HG02759 (cell line): ENCODE data around the gene PRRC2B.
"Not testable (repeated sequence)": the region's sequence is repeated elsewhere in the genome, so short reads cannot be mapped to it uniquely, and the experiment has no call there.

Source experiments
- ATAC-seq: cut with Tn5 transposase; IDR thresholded peaks from one replicate; pipeline ENCODE4 v1.9.1; 2021; ENCODE audit warnings: mild to moderate bottlenecking, moderate library complexity; ENCODE audit not compliant: unreplicated experiment

Gene PRRC2B

DNA sequence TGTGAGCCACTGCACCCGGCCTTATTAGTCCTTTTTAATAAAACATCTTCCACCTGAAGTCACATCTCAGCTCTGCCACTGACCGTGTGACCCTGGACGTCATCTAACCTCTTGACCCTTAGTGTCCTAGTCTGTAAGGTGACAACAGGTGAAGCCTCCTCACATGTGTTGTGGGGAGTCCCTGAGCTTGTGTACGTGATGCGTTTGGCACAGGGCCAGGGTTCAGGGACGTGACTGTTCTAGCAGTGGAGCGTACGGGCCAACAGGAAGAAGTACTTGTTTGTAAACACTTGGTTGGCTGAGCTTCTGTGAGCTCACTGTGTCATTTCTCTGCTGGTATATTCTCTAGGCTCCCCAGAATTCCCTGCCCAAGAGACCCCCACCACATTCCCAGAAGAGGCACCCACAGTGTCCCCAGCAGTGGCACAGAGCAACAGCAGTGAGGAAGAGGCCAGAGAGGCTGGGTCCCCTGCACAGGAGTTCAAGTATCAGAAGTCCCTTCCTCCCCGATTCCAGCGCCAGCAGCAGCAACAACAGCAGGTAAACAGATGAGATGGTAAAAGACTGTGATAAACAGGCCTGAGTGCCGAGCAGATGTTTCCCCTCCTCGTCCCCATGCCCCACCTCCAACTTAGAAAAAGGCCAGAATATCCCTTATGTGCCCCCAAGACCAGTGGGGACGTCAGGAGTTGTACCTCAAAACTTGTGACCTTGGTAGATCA lies 73.5 kb downstream of the PRRC2B start:
- ATAC-seq: no peak

DNA sequence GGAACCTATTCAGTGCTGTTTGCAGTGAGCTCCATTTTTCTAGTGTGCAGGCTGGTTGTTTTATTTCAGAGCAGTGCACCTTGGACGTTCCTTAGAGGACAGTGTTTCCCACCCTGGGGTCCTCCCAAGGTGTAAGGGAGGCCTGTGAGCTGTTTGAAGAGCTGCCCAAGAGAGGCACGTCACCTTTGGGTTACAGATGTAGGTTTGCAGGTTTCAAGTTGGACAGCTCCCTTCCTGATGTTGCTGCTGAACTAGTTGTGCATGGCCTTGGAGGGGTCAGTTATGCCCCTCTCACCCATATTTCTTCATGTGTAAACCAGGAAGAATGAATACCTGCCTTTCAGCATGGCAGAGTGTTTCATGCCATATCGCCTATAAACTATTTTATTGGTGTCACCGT lies 74.1 kb downstream of the PRRC2B start:
- no peak for ATAC-seq

DNA sequence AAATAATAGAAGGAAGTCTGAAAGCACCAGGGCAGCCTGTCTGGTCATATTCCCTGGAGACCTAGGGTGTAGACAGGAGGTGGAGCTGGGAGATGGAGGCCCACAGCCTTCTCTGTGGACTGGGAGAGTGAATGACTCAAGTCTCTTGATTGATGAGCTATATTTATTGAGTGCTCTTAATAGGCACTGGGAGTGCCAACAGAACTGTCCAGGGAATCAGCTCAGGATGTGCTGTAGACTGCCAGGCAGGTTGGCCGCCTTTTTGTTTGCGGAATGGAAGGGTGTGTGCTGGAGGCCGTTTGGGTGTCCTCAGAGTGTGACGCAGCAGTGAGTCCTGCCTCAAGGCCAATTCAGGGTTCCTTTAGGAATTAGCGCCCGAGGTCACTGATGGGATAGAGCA lies 75.5 kb downstream of the PRRC2B start:
- ATAC-seq: no peak

DNA sequence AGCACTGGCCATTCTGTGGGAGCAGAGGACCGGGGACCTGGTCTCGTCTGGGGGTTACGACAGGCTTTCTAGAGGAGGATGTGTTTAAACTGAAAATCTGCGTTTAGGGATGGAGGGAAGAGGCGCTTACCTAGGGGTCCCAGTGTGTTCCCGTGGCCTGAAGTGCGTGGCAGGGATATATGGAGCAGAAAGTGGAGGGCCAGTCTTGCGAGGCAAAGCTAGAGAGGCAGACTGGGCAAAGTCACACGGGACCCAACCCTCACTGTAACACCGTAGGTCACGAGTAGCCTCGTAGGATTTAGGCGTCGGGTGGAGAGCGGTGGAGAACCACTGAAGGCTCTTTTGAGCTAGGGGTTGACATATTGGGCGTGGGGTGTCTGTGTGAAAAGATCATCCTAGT lies 76.1 kb downstream of the PRRC2B start:
- ATAC-seq: no peak

DNA sequence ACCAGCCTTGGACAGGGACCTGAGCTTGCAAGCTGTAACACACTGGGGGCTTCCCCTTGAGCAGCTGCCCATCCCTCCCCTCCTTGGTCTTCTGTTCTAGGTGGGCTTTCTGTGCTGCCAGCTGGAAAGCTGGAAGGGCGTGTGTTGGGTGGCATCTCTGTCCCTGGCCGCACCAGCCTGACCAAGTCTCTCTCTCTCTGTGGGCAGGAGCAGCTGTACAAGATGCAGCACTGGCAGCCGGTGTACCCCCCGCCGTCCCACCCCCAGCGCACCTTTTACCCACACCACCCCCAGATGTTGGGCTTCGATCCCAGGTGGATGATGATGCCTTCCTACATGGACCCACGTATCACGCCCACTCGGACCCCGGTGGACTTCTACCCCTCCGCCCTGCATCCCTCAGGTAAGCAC lies 76.7 kb downstream of the PRRC2B start:
- no peak for ATAC-seq

DNA sequence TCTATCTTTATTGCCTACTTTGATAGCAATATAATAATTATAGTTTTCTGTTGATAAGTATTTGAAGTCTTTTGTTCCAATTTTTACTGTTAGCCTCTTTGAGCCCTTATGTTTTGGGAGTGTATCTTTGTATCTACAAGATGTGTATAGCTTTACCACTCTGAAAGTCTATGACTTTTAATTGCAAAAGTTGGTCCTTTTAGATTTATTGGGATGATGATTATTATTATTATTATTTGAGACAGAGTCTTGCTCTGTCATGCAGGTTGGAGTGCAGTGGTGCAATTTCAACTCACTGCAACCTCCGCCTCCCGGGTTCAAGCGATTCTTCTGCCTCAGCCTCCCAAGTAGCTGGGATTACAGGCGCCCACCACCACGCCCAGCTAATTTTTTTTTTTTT lies 78.2 kb downstream of the PRRC2B start:
- ATAC-seq: not testable (repeated sequence)

DNA sequence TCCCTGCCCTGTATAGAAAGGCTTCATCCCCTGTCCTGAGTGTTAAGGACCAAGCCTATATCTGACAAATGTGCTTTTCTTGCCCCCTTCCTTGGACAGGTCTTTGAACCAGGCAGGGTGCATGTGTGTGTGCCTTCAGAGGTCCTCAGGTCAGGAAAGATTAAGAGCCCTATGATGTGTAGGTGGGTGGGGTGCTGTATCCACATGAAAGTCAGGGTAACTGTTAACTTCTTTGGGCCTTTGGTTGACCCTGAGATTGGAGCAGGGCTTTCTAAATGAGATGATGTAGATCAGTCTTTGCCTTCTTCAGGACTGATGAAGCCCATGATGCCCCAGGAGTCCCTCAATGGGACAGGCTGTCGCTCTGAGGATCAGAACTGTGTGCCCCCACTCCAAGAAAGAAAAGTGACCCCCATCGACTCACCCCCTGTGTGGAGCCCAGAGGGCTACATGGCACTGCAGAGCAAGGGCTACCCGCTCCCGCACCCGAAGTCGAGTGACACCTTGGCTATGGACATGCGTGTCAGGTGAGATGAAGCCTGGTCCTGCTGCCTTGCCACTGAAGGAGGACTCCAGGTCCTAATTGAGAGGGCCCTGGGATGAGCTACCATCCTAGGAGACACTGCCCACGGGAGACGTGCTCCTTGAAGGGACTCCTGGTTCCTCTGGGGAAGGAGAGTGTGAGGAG lies 79.5 kb downstream of the PRRC2B start:
- no peak for ATAC-seq

DNA sequence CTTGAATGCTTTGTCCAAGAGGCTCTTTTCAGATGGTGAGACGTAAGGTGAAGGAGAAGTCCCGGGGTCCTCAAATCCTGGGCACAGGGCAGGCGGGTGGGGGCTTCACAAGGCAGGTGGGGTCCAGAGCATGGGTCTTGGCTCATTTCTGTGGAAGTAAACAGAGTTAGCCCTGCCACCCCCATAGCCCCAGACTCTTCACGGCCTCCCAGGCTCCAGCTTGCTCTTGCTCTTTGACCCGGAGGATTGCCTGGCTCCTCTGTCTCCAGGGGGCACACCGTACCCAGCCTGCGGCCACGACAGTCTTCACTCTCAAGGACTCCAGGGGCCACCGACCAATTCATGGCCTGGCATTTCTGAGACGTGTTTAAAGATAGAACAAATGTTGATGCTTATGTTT lies 80.0 kb downstream of the PRRC2B start:
- ATAC-seq: no peak

DNA sequence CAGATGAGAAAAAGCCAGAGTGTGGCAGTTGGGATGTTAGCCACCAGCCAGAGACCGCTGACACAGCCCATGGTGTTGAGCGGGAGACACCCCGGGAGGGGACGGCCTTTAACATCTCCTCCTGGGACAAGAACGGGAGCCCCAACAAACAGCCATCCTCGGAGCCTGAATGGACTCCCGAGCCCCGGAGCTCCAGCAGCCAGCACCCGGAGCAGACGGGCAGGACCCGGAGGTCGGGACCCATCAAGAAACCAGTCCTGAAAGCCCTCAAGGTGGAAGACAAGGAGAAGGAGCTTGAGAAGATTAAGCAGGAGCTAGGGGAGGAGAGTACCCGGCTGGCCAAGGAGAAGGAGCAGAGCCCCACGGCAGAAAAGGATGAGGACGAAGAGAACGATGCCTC lies 80.8 kb downstream of the PRRC2B start:
- no peak for ATAC-seq

DNA sequence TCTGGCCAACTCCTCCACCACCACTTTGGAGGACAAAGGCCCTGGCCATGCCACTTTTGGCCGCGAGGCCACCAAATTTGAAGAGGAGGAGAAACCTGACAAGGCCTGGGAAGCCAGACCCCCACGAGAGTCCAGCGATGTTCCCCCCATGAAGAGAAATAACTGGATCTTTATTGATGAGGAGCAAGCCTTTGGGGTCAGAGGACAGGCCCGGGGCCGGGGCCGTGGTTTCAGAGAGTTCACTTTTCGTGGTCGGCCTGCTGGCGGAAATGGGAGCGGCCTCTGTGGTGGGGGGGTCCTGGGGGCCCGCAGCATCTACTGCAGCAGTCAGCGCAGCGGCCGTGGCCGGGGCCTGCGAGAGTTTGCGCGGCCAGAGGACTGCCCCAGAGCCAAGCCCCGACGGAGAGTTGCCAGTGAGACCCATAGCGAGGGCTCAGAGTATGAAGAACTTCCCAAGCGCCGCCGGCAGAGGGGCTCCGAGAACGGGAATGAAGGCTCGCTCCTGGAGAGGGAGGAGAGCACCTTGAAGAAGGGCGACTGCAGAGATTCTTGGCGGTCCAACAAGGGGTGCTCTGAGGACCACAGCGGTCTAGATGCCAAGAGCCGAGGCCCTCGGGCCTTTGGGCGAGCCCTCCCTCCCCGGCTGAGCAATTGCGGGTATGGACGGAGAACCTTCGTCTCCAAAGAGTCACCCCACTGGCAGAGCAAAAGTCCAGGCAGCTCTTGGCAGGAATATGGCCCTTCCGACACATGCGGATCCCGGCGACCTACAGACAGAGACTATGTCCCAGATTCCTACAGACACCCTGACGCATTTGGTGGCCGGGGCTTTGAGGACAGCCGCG lies 81.4 kb downstream of the PRRC2B start:
- ATAC-seq: no peak

DNA sequence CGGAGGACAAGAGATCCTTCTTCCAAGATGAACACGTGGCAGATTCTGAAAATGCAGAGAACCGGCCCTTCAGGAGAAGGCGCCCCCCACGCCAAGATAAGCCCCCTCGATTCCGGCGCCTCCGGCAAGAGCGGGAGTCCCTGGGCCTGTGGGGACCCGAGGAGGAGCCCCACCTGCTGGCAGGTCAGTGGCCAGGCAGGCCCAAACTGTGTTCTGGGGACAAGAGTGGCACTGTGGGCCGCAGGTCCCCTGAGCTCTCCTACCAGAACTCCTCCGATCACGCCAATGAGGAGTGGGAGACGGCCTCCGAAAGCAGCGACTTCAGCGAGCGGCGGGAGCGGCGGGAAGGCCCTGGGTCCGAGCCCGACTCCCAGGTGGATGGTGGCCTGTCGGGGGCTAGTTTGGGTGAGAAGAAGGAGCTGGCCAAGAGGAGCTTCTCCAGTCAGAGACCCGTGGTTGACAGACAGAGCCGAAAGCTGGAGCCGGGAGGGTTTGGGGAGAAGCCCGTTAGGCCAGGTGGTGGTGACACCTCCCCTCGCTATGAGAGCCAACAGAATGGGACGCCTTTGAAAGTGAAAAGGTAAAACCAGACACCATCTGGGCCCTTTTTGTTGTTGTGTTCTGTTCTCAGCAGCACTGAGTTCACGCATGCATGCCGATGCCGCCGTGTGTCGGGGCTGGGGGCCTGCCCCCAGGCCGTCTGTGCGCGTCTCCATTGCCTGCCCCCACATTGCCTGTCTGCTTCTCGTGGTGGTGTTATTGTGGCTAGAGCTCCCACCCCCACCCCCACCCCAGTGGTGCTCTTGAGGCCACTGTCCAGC lies 82.3 kb downstream of the PRRC2B start:
- ATAC-seq: no peak

DNA sequence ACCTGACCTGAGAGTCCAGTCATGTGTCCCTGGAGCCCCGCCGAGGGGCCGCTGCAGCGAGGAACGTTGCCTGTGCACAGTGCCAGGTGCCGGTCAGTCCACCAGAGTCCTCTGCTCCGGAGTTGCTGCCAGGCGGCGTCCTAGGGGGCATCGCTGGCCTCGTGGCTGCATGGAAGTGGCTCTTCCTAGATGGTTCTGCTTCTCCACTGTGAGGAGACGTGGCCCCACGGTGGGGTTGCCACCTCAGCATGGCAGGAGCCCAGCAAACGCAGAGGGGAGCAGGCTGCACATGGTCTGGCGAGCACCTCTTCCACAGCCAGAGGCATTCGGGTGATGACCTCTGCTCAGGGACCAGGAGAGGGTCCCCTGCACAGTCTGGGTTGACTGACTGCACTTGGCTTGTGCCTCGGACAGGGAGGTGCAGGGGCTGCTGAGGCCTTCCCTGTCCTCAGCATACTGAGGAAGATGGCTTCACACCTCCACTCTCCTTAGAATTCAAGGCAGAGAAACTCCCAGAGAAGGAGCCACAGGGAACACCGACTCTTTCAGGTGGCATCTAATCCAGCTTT lies 83.0 kb downstream of the PRRC2B start:
- ATAC-seq: no peak

DNA sequence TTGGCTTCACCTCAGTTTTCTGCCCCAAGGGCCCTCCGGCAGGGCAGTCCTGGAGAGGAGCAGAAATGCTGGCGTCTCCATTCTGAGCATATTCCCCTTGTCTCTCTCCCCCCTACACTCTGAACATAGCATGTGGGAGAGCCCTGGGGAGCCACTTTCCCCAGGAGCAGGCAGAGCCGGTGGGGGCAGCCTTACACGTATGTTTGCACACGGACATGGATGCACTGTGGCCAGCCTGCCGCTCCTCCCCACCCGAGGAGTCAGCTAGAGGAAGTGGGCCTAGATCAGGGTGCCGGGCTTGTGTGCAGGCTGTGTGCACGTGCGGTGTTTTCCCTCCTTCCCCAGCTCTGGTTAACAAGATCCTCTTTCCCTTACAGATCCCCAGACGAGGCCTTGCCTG lies 83.5 kb downstream of the PRRC2B start:
- no peak for ATAC-seq

DNA sequence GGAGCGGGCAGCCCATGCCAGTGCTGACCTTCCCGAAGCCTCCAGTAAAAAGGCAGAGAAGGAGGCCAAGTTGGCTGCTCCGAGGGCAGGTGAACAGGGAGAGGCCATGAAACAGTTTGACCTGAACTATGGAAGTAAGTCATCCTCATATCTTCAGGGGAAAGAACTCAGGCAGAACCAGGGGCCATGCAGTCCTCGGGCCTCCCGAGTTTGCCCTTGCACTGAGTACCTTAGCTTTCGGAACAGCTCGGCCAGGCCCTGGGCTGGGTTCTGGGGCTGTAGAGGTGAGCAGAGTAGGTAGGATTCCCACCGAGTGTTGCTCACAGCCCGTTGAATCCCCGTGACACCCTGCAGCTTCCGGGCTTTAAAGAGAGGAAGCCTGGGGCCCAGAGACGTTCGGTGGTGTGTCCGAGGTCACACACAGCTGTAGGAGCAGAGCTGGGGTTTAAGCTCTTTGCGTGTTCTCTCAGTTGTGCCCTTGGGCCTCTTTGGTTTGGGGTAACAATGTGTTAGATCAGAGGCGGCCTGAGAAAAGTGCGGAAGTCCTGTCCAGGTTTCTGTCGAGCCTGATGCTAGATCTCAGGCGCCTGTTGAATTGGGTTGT lies 84.0 kb downstream of the PRRC2B start:
- ATAC-seq: no peak

DNA sequence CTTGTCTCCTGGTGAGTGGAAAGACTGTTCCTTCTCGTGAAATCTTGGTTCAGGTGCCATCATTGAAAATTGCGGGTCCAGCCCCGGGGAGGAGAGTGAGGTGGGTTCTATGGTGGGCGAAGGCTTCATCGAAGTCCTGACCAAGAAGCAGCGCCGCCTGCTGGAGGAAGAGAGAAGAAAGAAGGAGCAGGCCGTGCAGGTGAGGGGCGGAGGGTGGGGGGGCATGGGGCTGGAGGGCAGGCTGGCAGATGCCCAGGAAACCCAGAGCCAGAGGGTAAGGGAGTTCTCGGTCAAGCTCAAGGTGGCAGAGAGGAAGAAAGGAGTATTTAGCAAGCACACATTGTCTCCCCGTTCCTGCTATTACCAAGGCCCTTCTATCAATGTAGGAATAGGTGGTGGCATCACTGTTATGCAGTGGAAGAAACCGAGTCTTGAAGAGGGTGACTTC lies 84.6 kb downstream of the PRRC2B start:
- no peak for ATAC-seq

DNA sequence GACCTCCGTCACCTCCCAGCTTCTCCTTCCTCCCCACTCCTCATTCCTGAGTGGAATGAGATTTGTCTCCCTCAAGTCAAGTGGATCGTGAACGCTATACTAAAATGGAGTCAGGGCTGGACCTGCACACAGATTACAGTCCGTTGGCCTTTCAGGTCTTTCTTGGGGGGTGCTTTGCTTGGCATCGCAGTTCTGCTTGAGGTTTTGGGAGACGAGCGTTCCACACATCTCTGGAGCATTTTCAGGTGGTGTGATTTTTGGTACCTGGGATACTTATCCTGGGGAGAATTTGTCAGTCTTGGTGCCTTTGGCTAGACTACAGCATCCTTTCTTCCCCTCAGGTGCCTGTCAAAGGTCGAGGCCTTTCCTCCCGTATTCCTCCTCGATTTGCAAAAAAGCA lies 85.0 kb downstream of the PRRC2B start:
- no peak for ATAC-seq

DNA sequence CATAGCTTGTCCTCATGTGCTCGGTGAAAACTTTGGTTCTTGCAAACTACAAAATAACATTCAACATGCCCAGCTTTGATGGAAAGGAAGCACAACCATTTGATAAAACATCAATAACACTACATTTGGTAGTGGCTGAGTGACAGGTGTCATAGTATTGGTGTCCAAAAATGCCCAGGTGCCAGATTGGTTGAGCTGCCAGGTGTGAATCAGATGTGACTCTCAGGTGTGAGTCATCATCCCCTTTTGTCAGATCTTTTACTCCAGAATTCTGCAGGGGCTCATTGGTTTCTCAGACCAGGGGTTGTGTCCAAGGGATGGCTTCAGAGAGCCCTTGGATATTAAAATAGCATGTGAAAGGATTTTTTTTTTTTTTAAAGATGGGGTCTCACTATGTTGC lies 86.4 kb downstream of the PRRC2B start:
- no peak for ATAC-seq

DNA sequence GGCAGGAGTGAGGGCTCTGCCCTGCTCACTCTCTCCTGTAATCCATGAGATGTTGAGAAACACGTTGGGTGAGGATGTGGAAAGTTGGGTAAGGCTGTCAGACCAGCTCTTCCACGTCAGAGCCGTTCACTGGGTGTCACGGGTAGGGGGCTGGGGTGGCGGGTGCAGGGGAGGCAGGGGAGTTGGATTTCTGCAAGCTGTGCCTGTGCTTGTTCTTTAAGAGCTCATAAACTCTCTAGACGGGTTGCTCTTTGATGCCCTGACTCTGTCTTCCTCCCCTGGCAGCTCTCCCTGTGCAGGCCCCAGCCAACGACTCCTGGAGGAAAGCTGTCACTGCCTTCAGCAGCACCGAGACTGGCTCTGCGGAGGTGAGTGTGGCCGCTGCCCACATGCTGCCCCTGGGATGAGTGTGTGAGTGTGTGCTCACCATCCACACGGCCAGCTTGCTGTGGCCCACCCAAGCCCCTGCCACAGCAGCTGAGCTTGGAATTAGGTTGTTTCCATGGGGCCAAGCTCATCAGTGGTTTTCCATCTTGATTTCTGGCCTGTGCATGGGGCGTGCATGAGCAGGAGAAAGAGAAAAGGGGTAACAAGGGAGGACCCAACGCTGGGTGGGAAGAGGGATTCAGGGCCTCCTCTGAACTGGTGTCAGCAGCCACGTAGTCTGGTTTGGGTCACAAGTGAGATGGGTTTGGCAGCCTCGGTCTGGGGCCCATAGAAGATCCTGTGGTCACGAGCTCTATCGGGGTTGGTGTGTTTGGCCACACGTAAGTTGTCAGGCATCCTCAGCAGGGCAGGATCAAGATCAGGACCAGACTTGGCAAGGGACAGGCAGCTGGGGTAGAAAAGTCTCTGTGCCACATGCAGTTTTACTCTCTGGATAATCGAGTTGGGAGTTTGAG lies 87.8 kb downstream of the PRRC2B start:
- no peak for ATAC-seq

DNA sequence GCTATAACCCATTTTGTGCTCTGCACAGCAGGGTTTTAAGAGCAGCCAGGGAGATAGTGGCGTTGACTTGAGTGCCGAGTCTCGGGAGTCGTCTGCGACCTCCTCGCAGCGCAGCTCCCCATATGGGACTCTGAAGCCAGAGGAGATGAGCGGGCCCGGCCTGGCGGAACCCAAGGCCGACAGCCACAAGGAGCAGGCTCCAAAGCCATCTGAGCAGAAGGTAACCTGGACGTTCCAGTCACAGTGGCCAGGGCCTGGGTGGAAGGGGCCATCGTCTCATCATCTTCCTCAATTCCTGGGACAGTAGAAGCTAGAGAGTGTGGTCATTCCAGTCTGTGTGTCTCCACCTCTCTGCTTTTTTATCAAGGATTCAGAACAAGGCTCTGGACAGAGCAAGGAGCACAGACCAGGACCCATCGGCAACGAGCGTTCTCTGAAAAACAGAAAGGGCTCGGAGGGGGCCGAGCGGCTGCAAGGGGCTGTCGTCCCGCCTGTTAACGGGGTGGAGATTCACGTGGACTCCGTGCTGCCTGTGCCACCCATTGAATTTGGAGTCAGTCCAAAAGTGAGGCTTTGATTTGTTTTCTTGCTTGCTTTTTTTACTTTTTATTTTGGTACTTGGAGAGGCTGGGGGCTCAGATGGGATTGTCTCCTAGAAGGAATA lies 88.6 kb downstream of the PRRC2B start:
- no peak for ATAC-seq
